Adipose tissue (tissue), 3 donors: Measurements from ENCODE around the gene NFKBIE. TPM values are rescaled to one million over a fixed set of nuclear protein-coding genes. Genes with fewer than 3 reads are reported as not detected.
"Not testable (repeated sequence)": the region's sequence is repeated elsewhere in the genome, so short reads cannot be mapped to it uniquely, and the experiment has no call there.

ENCODE experiments used
- H3K27ac ChIP-seq: one replicate; pipeline ENCODE4 v1.5.1; 2013; ENCODE audit warnings: low read depth, low read length
- WGBS, 3 donors: extraction: QIAGEN DNeasy Blood & Tissue Kit; methylation state at CpG; one replicate each; pipeline ENCODE4 v1.1.7; 2013; 5-methylcytosine and 5-hydroxymethylcytosine counted together
- polyA plus RNA-seq, 3 donors: library from polyadenylated mRNA; stranded (reverse); fragments of 200-250 nt; gene quantifications; one replicate each; pipeline ENCODE4 v1.2.3, GENCODE V29; 2013
- donor health status: healthy with polysubstance abuse.
- donor health status: Bipolar disorder and iron deficiency.
- donor health status: healthy.

The NFKBIE gene
- polyA plus RNA-seq, 3 donors, result 3.1 to 9.8 (median 4.9) TPM

DNA sequence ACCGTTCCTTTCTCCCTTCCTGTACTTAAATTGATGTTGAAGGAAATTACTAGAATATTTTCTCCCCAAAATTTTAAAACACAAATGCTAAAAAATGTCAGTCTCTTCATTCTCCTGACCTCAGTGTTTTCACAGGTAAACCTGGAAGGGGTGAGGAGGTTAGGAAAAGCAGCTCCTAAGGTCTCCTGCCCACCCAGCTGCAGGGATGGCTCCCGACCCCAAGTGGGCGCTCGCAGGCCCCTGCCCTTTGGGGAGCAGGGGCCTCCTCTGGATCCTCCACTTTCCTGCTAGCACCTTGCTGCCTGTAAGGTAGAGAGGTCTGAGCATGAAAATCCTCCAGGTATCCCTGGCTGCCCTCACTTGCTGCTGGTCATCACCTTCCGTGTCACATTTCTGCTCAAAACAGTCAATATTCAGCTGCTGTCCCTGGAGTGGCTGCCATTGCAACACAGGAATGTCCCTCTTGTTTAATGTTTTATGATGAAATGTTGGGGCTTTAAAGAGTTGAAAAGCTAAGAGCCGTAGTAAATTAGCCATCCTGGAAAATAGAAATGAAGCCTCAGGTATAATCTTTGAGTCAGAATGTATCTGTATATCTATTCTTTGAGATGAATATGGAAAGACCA is 29.3 kb downstream of the NFKBIE start:
- 74 to 82% (median 78%) methylated on average over 6 of the region's 6 CpGs for WGBS, 3 donors
- no peak overlapping the region for H3K27ac ChIP-seq

DNA sequence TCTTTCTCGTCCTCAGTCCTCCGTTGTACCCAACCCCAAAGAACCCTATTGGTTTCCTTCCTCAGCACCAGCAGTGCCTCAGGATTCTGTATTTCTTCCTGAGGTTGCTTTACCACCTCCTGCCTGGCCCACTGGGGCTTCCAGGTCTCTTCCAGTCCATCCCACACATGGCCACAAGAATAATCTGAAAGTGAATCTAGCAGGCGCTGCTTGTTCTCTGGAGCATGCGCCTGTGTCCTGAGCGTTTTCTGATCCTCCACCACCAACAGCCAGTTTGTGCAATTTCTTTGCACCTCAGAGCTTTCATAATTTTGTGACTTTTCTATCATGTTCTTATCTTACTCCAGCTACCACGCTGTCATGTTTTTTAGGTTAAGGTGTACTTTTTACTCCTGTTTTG is 30.1 kb downstream of the NFKBIE start:
- 54 to 73% (median 56%) methylated on average over 6 of the region's 6 CpGs for WGBS, 3 donors
- H3K27ac ChIP-seq, result no peak overlapping the region

DNA sequence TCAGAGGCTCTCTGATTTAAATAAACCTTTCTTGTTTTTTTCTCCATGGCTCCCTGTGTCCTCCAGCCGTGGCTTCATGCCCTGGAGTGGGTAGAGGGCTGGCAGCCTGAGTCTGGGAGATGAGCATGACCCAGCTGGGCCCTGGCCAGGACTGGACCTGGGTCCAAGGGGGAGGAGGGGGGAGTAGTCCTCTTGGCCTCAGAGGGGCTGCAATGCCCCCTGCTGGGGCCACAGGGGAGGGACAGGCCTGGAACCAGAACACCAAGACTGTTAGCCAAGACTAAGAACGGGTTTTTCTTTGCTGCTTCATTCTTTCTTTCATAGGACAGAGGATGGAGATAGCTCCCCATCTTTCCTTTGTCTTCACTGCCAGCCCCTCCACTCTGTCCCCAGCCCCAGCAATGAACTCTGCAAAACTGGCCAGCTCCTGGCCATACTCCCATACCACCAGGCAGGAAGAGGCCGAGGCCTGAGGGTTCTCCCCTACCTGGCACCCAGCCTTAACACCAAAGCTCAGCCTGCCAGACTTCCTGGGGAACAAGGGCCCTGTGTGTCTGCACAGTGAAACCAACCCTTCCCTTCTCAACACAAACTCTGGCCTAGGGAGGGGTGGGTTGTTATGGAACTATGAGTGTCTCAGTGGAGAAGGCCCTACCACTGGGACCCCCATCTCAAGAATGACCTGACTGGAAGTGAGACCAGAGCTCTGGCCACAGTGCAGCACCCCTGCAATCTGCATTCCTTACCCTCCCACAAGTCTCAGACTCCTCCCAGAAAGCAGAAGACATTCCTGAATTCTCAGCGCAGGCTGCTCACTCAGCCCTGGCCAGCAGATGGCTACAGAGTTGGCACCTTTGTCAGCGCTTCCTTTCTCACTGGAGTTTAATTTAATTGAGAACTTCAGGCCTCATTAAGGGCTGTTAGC is 31.0 kb downstream of the NFKBIE start:
- H3K27ac ChIP-seq, result no peak overlapping the region
- 28 to 44% (median 40%) methylated on average over 5 of the region's 5 CpGs for WGBS, 3 donors

DNA sequence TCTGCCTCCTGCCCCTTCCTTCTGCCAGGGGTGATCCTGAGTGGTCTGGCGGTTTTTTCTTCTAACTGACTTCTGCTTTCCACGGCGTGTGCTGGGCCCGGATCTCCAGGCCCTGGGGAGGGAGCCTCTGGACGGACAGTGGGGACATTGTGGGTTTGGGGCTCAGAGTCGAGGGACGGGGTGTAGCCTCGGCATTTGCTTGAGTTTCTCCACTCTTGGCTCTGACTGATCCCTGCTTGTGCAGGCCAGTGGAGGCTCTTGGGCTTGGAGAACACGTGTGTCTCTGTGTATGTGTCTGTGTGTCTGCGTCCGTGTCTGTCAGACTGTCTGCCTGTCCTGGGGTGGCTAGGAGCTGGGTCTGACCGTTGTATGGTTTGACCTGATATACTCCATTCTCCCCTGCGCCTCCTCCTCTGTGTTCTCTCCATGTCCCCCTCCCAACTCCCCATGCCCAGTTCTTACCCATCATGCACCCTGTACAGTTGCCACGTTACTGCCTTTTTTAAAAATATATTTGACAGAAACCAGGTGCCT is 31.7 kb downstream of the NFKBIE start:
- no peak overlapping the region for H3K27ac ChIP-seq
- 40 to 73% (median 50%) methylated on average over 14 of the region's 14 CpGs for WGBS, 3 donors

DNA sequence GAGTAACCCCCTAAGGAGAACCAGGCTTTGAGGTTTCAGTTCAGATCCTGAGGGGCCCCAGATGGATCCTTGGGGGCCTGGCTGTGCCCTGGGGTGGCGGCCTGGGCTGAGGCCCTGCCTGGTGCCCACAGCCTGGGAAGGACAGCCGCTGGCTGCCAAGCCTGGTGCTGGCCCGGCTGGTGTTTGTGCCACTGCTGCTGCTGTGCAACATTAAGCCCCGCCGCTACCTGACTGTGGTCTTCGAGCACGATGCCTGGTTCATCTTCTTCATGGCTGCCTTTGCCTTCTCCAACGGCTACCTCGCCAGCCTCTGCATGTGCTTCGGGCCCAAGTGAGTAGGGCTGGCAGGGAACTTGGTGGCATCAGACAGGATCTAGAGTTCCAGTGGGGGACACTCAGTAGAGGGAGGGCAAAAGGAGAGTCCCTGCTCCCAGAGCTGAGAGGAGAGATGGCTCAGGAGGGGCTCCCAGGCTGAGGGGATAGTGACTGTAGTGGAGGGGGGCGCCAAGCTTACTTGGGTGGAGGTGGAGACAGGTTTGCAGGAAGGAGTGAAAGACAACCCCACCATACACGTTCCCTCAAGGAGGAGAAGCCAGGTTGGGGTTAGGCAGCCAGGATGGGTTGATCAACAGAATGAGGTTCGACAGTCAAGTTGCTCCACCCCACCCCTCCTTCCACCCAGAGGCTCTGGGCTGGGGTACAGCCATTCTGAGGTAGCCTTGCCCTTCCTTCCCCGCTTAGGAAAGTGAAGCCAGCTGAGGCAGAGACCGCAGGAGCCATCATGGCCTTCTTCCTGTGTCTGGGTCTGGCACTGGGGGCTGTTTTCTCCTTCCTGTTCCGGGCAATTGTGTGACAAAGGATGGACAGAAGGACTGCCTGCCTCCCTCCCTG is 32.4 kb downstream of the NFKBIE start:
- WGBS, 3 donors, result 76 to 89% (median 77%) methylated on average over 16 of the region's 16 CpGs
- no peak overlapping the region for H3K27ac ChIP-seq

DNA sequence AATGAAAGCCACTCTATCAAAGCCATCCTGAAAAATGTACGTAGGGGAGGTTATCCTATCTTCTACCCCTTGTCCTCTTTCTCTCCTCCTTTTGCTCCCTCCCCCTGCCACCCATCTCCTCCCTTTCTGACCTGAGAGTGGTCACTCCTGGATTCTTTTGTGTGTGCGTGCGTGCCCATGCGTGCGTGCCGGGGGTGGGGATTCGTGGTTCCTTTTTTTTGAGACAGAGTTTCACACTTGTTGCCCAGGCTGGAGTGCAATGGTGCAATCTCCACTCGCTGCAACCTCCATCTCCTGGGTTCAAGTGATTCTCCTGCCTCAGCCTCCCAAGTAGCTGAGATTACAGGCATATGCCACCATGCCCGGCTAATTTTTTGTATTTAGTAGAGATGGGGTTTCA is 33.9 kb downstream of the NFKBIE start:
- not testable (repeated sequence) for H3K27ac ChIP-seq

DNA sequence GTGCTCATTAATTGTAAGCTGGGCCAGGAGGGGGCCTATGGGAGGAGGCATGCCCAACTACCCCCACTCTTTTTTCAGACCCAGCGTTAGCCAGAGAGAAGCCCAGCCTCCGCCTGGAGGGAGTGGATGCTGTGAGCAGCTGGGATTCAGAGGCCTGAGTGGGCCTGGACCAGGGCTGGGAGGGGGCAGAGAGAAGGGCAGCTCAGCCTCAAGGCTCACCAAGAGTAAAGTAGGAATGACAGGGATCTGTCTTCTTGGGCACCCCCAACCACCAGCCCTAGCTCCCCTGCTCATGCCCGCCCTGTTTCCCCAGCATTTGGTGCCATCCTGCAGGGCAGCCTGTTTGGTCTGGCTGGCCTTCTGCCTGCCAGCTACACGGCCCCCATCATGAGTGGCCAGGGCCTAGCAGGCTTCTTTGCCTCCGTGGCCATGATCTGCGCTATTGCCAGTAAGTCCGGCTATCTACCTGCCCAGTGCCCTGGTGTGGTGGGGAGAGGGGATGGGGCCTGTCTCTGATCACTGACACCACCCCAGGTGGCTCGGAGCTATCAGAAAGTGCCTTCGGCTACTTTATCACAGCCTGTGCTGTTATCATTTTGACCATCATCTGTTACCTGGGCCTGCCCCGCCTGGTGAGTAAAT is 35.2 kb downstream of the NFKBIE start:
- WGBS, 3 donors, result 94 to 95% (median 94%) methylated on average over 10 of the region's 10 CpGs
- no peak overlapping the region for H3K27ac ChIP-seq

More for the DNA sequence above, 33.9 kb downstream of the NFKBIE start:
- WGBS, 3 donors, result 61 to 95% (median 82%) methylated on average over 9 of the region's 9 CpGs

DNA sequence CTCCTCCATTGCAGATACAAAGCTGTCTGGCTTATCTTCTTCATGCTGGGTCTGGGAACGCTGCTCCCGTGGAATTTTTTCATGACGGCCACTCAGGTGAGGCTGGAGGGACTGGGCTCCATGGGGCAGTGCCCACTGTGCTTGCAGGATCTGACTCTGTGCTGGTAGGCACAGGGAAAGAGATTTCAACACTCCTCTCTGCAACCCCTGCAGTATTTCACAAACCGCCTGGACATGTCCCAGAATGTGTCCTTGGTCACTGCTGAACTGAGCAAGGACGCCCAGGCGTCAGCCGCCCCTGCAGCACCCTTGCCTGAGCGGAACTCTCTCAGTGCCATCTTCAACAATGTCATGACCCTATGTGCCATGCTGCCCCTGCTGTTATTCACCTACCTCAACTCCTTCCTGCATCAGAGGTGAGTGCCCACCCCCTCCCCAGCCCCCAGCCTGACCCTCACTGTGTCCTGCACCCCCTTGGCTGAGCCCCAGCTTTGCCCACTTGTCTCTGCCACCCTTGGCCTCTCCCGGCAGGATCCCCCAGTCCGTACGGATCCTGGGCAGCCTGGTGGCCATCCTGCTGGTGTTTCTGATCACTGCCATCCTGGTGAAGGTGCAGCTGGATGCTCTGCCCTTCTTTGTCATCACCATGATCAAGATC is 35.8 kb downstream of the NFKBIE start:
- WGBS, 3 donors, result 65 to 71% (median 69%) methylated on average over 11 of the region's 11 CpGs
- no peak overlapping the region for H3K27ac ChIP-seq

DNA sequence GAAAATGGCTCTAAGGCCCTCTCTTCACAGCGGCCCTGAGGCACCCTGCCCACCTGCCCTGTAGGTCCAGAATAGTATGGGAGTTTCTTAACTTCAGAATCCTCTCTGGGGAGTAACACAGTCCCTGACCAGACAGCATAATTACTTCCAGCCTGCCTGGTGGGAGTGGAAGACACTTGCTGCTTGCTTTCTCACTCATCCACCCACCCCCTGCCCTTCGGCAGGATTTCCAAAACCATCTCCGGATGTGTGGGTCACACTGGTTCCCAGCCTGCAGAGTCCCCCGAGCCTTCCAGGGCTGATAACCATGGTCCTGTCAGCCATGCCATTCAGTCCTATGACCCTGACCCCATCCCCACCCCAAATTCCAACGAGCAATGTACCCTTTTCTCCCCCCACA is 36.5 kb downstream of the NFKBIE start:
- 51 to 73% (median 68%) methylated on average over 5 of the region's 5 CpGs for WGBS, 3 donors
- H3K27ac ChIP-seq, result no peak overlapping the region

DNA sequence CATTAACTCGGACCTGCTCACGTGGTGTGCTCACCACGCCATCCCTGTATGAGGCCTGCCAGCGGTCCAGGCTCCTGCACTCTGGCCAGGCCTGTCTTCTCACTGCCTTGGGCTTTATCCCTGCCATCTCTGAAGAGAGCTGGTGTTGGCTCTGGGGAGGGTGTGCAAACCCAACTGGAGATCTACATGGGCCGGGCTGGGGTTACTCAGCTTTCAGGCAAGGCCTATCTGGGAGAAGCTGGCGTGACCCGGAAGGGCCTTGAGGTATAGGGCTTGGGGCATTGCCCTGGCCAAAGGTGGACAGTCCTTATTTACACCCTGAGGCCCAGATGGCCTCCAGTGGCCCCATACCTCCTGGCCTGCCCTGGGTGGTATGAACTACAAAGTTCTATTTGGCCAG is 36.9 kb downstream of the NFKBIE start:
- 90 to 92% (median 91%) methylated on average over 7 of the region's 7 CpGs for WGBS, 3 donors
- no peak overlapping the region for H3K27ac ChIP-seq

DNA sequence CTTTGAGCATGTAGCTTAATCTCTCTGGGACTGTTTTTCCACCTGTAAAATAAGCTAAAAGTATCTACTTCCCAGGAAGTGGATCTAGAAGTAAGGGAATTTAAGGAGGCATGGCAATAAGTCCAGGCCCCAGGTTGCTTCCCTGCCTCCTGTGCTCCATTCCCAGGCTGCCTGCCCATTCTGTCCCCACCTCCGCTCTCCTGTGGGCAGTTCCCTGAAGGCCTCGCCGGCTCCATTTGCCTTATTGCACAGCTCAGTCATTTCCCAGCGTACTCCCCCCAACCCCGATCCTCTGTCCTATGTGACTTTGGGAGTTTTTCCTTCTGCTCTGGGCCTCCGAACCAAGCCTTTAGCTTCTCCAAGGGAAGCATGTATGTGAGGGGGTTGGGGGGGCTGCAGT is 37.3 kb downstream of the NFKBIE start:
- no peak overlapping the region for H3K27ac ChIP-seq
- 72 to 89% (median 77%) methylated on average over 6 of the region's 6 CpGs for WGBS, 3 donors

DNA sequence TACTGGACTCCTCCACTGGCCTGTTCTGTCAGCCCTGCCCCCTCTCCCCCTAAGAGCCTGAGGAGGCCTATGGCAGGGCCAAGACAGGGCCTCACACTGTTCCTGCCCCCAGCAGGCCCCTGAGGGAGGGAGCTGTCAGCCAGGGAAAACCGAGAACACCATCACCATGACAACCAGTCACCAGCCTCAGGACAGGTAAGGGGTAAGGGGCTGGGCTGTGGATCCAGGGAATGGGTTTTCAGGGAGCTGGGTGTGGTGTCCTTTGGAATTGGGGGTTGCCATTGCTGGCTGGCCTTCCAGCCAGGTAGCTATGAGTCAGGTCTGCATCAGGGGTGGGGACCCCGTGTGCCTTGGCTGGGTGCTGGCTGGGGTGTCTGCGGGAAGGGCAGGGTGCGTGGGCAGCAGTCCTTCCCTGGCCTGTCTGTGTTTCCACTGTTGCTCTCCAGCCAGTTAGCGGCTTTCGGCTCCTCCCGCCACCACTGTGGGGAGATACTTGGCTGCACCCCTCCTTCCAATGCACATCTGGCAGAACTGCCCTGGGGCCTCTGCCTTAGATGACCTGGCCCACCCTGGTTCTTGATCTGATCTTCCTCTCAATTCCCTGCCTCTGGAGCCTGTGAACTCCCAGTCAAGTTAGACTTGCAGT is 38.1 kb downstream of the NFKBIE start:
- 59 to 78% (median 69%) methylated on average over 7 of the region's 7 CpGs for WGBS, 3 donors
- H3K27ac ChIP-seq, result no peak overlapping the region

DNA sequence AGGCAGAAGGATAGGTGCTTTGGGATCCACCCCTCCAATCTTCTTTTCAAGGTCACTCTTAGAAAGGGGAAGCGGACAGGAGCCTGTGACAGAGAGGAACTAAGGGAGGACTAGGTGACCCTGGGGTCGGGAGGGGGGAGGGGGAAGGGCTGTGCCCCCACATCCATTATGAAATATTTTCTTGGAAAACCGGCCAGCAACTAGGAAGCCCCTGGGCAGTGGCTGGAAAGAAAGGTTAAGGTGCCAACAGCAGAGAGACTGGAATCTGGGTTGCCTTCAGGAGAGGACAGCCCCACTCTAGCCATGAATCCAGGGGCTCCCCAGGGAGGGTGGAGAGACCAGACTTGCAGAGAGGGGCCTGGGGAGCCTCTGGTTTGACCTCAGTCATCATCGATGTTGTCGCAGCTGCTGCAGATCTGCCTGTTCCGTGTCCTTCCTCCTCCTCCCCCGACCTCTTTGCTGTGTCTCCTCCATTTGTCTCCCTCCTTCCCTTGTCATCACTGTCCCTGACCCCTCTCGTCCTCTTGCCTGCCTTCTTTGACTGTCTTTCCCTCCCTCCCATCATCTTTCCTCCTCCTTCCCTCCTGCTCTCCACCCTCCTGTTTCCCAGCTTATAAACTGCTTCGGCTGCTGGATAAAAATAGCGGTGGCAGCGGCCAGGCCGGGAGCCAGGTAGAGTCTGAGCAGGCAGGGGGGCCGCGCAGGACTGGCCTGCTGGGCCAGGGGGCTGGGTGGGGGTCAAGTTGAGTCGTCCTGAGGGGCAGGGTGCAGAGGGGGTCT is 38.8 kb downstream of the NFKBIE start:
- WGBS, 3 donors, result 33 to 54% (median 52%) methylated on average over 15 of the region's 15 CpGs
- no peak overlapping the region for H3K27ac ChIP-seq

DNA sequence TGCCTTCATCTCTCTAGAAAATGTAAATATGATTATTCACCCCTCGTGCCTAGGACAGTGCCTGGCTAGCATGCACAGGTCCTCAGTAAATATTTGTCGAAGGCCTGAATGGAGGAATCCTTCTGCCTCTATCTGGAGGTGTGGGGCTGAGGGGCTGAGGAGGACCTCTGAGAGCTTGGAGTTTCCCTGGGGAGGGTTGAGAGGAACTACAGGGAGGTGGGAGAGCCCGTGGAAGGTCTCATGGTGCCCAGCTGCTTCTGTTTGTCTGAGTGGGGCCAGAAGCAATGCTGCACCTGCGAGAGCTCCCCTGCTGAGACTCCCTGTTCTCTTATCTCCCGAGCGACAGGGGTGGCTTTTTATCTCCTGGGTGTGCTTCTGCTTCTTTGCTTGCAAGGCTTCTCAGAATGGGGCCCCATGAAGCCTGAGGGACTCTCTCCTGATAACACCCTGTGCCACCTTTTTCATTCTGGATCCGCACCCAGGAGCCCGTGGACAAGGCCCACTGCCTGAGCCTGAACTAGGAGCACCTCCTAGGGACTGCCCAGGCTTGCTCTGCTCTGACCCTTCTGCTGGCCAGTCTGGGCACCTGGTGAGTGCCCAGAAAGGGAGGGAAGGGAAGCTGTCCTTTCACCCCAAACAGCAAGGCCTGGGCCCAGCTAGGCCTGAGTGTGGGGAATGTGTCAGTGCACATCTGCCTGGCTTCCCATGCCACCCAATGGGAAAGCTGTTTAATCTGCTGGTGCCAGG is 39.6 kb downstream of the NFKBIE start:
- H3K27ac ChIP-seq, result no peak overlapping the region
- WGBS, 3 donors, result 60 to 83% (median 77%) methylated on average over 8 of the region's 8 CpGs

DNA sequence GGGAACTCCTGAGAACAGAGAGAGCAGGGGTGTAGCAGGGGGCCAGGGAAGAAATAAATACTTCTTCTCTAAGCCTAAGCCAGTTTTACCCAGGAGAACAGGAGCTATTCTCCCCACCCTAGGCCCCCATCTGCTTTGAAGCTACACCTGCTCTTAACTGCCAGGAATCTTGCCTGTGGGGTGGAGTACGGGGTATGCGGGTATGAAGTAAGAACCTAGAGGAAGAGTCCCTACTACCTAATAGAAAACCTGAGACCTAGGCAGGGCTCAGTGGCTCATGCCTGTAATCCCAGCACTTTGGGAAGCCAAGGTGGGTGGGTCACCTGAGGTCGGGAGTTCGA is 40.4 kb downstream of the NFKBIE start:
- WGBS, 3 donors, result 87 to 88% (median 88%) methylated on average over 4 of the region's 4 CpGs
- no peak overlapping the region for H3K27ac ChIP-seq
